ENCODE measurements around the gene TMTC3.
"Not testable (repeated sequence)": the region's sequence is repeated elsewhere in the genome, so short reads cannot be mapped to it uniquely, and the experiment has no call there.

Gene TMTC3

GRCh38 chr12:88167384-88167783 is 25.3 kb downstream of the TMTC3 start:
- DNase-seq = no peak

GRCh38 chr12:88172844-88173407 is 30.8 kb downstream of the TMTC3 start:
- no peak for DNase-seq

- no peak for DNase-seq
Measured at GRCh38 chr12:88175544-88175943, 33.4 kb downstream of the TMTC3 start.

GRCh38 chr12:88179436-88180014 is 37.4 kb downstream of the TMTC3 start:
- no peak for DNase-seq

GRCh38 chr12:88181881-88182280 is 39.8 kb downstream of the TMTC3 start:
- DNase-seq = no peak

- no peak for DNase-seq
Measured at GRCh38 chr12:88182416-88182815, 40.3 kb downstream of the TMTC3 start.

GRCh38 chr12:88184196-88184595 is 42.1 kb downstream of the TMTC3 start:
- no peak for DNase-seq

GRCh38 chr12:88185279-88185678 is 43.2 kb downstream of the TMTC3 start:
- DNase-seq = no peak

- no peak for DNase-seq
Measured at GRCh38 chr12:88185988-88186387, 43.9 kb downstream of the TMTC3 start.

GRCh38 chr12:88187571-88187970 is 45.5 kb downstream of the TMTC3 start:
- no peak for DNase-seq

- no peak for DNase-seq
Measured at GRCh38 chr12:88188180-88188579, 46.1 kb downstream of the TMTC3 start.

- DNase-seq = no peak
Measured at GRCh38 chr12:88192426-88192825, 50.3 kb downstream of the TMTC3 start.

- no peak for DNase-seq
Measured at GRCh38 chr12:88194868-88195267, 52.8 kb downstream of the TMTC3 start.

- DNase-seq = no peak
Measured at GRCh38 chr12:88200029-88200428, 57.9 kb downstream of the TMTC3 start.

GRCh38 chr12:88202500-88202899 is 60.4 kb downstream of the TMTC3 start:
- no peak for DNase-seq

- DNase-seq = no peak
Measured at GRCh38 chr12:88206601-88207000, 64.5 kb downstream of the TMTC3 start.

GRCh38 chr12:88207921-88208620 is 66.0 kb downstream of the TMTC3 start:
- DNase-seq = no peak

- no peak for DNase-seq
Measured at GRCh38 chr12:88208661-88209060, 66.6 kb downstream of the TMTC3 start.

GRCh38 chr12:88210311-88210710 is 68.2 kb downstream of the TMTC3 start:
- DNase-seq = not testable (repeated sequence)

- DNase-seq = no peak
Measured at GRCh38 chr12:88218293-88218692, 76.2 kb downstream of the TMTC3 start.

GRCh38 chr12:88219861-88220260 is 77.8 kb downstream of the TMTC3 start:
- no peak for DNase-seq

GRCh38 chr12:88223519-88223918 is 81.4 kb downstream of the TMTC3 start:
- no peak for DNase-seq

GRCh38 chr12:88225776-88226175 is 83.7 kb downstream of the TMTC3 start:
- DNase-seq = no peak

GRCh38 chr12:88227263-88227662 is 85.2 kb downstream of the TMTC3 start:
- no peak for DNase-seq

- DNase-seq = no peak
Measured at GRCh38 chr12:88227871-88228270, 85.8 kb downstream of the TMTC3 start.

Data from DMS 273 treated with DMSO at 0.1 percent for 48 hours (cell line).